GM12878 (cell line): ENCODE measurements around the gene NMD3. TPM values are rescaled to one million over a fixed set of nuclear protein-coding genes. Genes with fewer than 3 reads are reported as not detected.

Experiments
- ATAC-seq: fragments of 200-7000 bp; cut with Tn5 transposase; 3 replicates; pipeline ENCODE4 v1.9.1; 2020; ENCODE audit warnings: mild to moderate bottlenecking, moderate library complexity
- BruUV-seq: library from RNA; stranded (reverse); fragments of 400-500 nt; replicated peaks from 2 replicates; lab custom pipeline; 2021; lab: Mats Ljungman, UMichigan
- CTCF ChIA-PET: fragments of 300-600 bp; sonication (Branson Sonifier 250); formaldehyde crosslinking; extraction: SDS; loops from one replicate; lab custom pipeline; 2021; ENCODE audit warnings: inconsistent platforms; lab: Yijun Ruan, JAX
- POLR2A ChIA-PET: fragments of 350-600 bp; formaldehyde crosslinking; extraction: SDS; loops from one replicate; lab custom pipeline; 2021; ENCODE audit warnings: inconsistent platforms; lab: Charles Lee
- RAD21 ChIA-PET: fragments of 300-600 bp; sonication (Branson Sonifier 250); formaldehyde crosslinking; loops from one replicate; lab custom pipeline; 2023; ENCODE audit warnings: antibody characterized with exemption; ENCODE audit not compliant: unreplicated experiment; lab: Charles Lee
- SMC1A ChIA-PET: fragments of 300-600 bp; sonication (Branson Sonifier 250); formaldehyde crosslinking; loops from one replicate; lab custom pipeline; 2023; ENCODE audit not compliant: unreplicated experiment, uncharacterized antibody; lab: Charles Lee
- DNase-seq: peaks from one replicate; pipeline ENCODE4 v3.0.0-alpha.2; 2011; ENCODE audit warnings: low read depth, low spot score
- FAIRE-seq: peaks from 3 replicates; lab custom pipeline; 2011; peaks lifted over from hg19 to GRCh38; lab: Jason Lieb, UNC
- H2AFZ ChIP-seq: 2 replicates; pipeline ENCODE4 v1.6.0; 2011; ENCODE audit warnings: low read depth, low read length, control low read depth; ENCODE audit not compliant: control insufficient read depth
- H3K27ac ChIP-seq: 2 replicates; pipeline ENCODE4 v1.5.1; 2011; ENCODE audit warnings: control low read depth; ENCODE audit not compliant: control insufficient read depth, insufficient read depth
- H3K27me3 ChIP-seq, 2 experiments: replicated peaks in 1 of 2; 2 replicates each; pipeline versions ENCODE4 v1.6.0 to v1.6.1; 2011; ENCODE audit warnings: low read length in 1 of 2; ENCODE audit not compliant: control insufficient read depth in 2 of 2, insufficient read depth in 2 of 2
- H3K36me3 ChIP-seq, 2 experiments: 2 replicates each; pipeline ENCODE4 v1.5.1; 2011; ENCODE audit warnings: low read length in 1 of 2; ENCODE audit not compliant: control insufficient read depth in 2 of 2, insufficient read depth in 2 of 2
- H3K4me1 ChIP-seq: 2 replicates; pipeline ENCODE4 v1.6.1; 2011; ENCODE audit warnings: mild to moderate bottlenecking, low read length, moderate library complexity, mixed read lengths; ENCODE audit not compliant: control insufficient read depth, insufficient read depth
- H3K4me2 ChIP-seq: 2 replicates; pipeline ENCODE4 v1.6.0; 2011; ENCODE audit warnings: control low read depth; ENCODE audit not compliant: control insufficient read depth, insufficient read depth
- H3K4me3 ChIP-seq: fragments of 200-600 bp; sonication (generic); 2 replicates; pipeline ENCODE4 v1.5.1; 2016
- H3K79me2 ChIP-seq: 2 replicates; pipeline ENCODE4 v1.6.0; 2011; ENCODE audit warnings: low read length; ENCODE audit not compliant: control insufficient read depth, insufficient read depth
- H3K9ac ChIP-seq: 2 replicates; pipeline ENCODE4 v1.8.0; 2011; ENCODE audit warnings: low read length, control low read depth, mixed read lengths; ENCODE audit not compliant: control insufficient read depth, insufficient read depth
- H3K9me3 ChIP-seq: replicated peaks from 3 replicates; pipeline ENCODE4 v1.5.1; 2011; ENCODE audit warnings: mild to moderate bottlenecking, low read length; ENCODE audit not compliant: control insufficient read depth, insufficient read depth
- H4K20me1 ChIP-seq: 2 replicates; pipeline ENCODE4 v1.6.0; 2011; ENCODE audit not compliant: control insufficient read depth, insufficient read depth
- ATF7 ChIP-seq: fragments of 450-650 bp; IDR thresholded peaks from 2 replicates; pipeline ENCODE4 v1.6.1; 2016; ENCODE audit warnings: low read depth, mild to moderate bottlenecking
- BCLAF1 ChIP-seq: fragments of 450-650 bp; IDR thresholded peaks from 2 replicates; pipeline ENCODE4 v1.6.1; 2017; ENCODE audit warnings: antibody characterized with exemption, mild to moderate bottlenecking, moderate library complexity
- CBX3 ChIP-seq: fragments of 200-600 bp; sonication (generic); IDR thresholded peaks from 2 replicates; pipeline ENCODE4 v1.6.1; 2016; ENCODE audit warnings: low read depth, borderline replicate concordance
- DPF2 ChIP-seq: fragments of 450-650 bp; IDR thresholded peaks from 2 replicates; pipeline ENCODE4 v1.6.1; 2017; ENCODE audit warnings: mild to moderate bottlenecking
- FOXK2 ChIP-seq: fragments of 450-650 bp; IDR thresholded peaks from 2 replicates; pipeline ENCODE4 v1.6.1; 2017; ENCODE audit warnings: mild to moderate bottlenecking, moderate library complexity
- HCFC1 ChIP-seq: fragments of 150-350 bp; IDR thresholded peaks from 2 replicates; pipeline ENCODE4 v1.6.1; 2014; ENCODE audit warnings: low read length
- KAT2A ChIP-seq: conservative IDR thresholded peaks from 2 replicates; pipeline ENCODE4 v1.6.1; 2011; ENCODE audit warnings: low read depth, low read length; ENCODE audit not compliant: control insufficient read depth
- MEF2B ChIP-seq: fragments of 450-650 bp; IDR thresholded peaks from 2 replicates; pipeline ENCODE4 v1.6.1; 2018; ENCODE audit warnings: mild to moderate bottlenecking, moderate library complexity; ENCODE audit not compliant: partially characterized antibody, poor library complexity, severe bottlenecking
- POU2F2 ChIP-seq: IDR thresholded peaks from 3 replicates; pipeline ENCODE4 v1.6.1; 2011; ENCODE audit warnings: low read depth, mild to moderate bottlenecking, low read length, borderline replicate concordance
- SIN3A ChIP-seq: IDR thresholded peaks from 2 replicates; pipeline ENCODE4 v1.6.1; 2012; ENCODE audit warnings: low read depth, low read length, improper control_type of control experiment
- SMAD5 ChIP-seq: IDR thresholded peaks from 2 replicates; pipeline ENCODE4 v1.6.1; 2016; ENCODE audit warnings: antibody characterized with exemption, low read depth
- STAT1 ChIP-seq: fragments of 450-650 bp; conservative IDR thresholded peaks from 2 replicates; pipeline ENCODE4 v1.6.1; 2014; ENCODE audit warnings: antibody characterized with exemption, mild to moderate bottlenecking
- SUPT20H ChIP-seq: IDR thresholded peaks from 2 replicates; pipeline ENCODE4 v1.6.1; 2011; ENCODE audit warnings: low read depth, mild to moderate bottlenecking, low read length, moderate library complexity, borderline replicate concordance; ENCODE audit not compliant: control insufficient read depth
- ZBTB40 ChIP-seq: fragments of 450-650 bp; IDR thresholded peaks from 2 replicates; pipeline ENCODE4 v1.6.1; 2016; ENCODE audit warnings: mild to moderate bottlenecking, moderate library complexity, borderline replicate concordance
- ZSCAN29 ChIP-seq: fragments of 450-650 bp; IDR thresholded peaks from 2 replicates; pipeline ENCODE4 v1.6.1; 2017; ENCODE audit warnings: mild to moderate bottlenecking, moderate library complexity
- WGBS: methylation state at CpG from one replicate; pipeline ENCODE4 v1.1.6; 2016; ENCODE audit warnings: low lambda C conversion rate; ENCODE audit not compliant: insufficient replicate concordance, insufficient coverage; ENCODE audit errors: missing lambda C conversion rate; 5-methylcytosine and 5-hydroxymethylcytosine counted together
- in situ Hi-C: fragments of 300-500 bp; cut with MboI; formaldehyde crosslinking; loops from 9 replicates; pipeline ENCODE4 v1.14.3; 2018; ENCODE audit warnings: mixed read lengths
- intact Hi-C: fragments of 100-400 bp; cut with micrococcal nuclease; formaldehyde crosslinking; loops from one replicate; pipeline ENCODE4 v1.14.2; 2022; ENCODE audit not compliant: unreplicated experiment
- polyA plus RNA-seq, 11 experiments: library from polyadenylated mRNA; depleted of rRNA in 4 of 11; unstranded in 6 of 11; stranded (reverse) in 5 of 11; fragments of >200 nt; fragmentation: Nextera tagmentation in 4 of 11; fragmentation: Illumina TruSeq in 1 of 11; extraction: Ambion mirVana in 4 of 11; extraction: Trizol in 1 of 11; gene quantifications; 1 replicate in 1 of 11; 2 replicates in 10 of 11; pipeline versions ENCODE4 v1.2.1 to v1.2.3, GENCODE V29; 2011 to 2016; ENCODE audit warnings: inconsistent platforms in 2 of 11, missing spikeins in 2 of 11, low read depth in 1 of 11
- total RNA-seq, 4 experiments: library from RNA; depleted of rRNA in 3 of 4; stranded (reverse); fragments of >200 nt in 3 of 4; fragmentation: Illumina TruSeq in 1 of 4; extraction: Trizol in 1 of 4; gene quantifications; 2 replicates each; pipeline versions ENCODE4 v1.2.1 to v1.2.3, GENCODE V29; 2013 to 2021

The NMD3 gene
- total and polyA plus RNA-seq, 10 of the 15 experiments (the other 5 are each of a cell fraction or from before 2014, with no cell fraction given) = 34.2 to 66.8 (median 55.7) TPM

- no peaks in the 10 kb centered on the region for H3K4me1 ChIP-seq
- RAD21 ChIA-PET = interaction anchor here (1.1 kb wide), 1 partner anchor 17 kb away, joined by 3 read pairs; no protein-coding TSS in a partner anchor
- H3K9me3 ChIP-seq = no peaks in the 10 kb centered on the region
- H3K36me3 ChIP-seq = peaks cover 2 to 13% of the 10 kb centered on the region in 2 experiments; a peak in 3 of 4 replicates
- in situ Hi-C loops = no loop called here
- SMC1A ChIA-PET = interaction anchor here (0.6 to 1.4 kb wide), 4 partner anchors 9 to 21 kb away, joined by 3 to 6 read pairs (median 3); no protein-coding TSS in a partner anchor
- no peak for TF ChIP-seq DPF2
- TF ChIP-seq KAT2A = no peak
- no peak for TF ChIP-seq HCFC1
- no peak for TF ChIP-seq POU2F2
- TF ChIP-seq STAT1 = no peak
- no peak for TF ChIP-seq ZBTB40
- TF ChIP-seq SUPT20H = no peak
- no peak for TF ChIP-seq BCLAF1
- TF ChIP-seq SMAD5 = no peak
- no peak for TF ChIP-seq CBX3
- no peak for TF ChIP-seq ATF7
- TF ChIP-seq SIN3A = no peak
- TF ChIP-seq MEF2B = no peak
- no peak for TF ChIP-seq ZSCAN29
- no peak for TF ChIP-seq FOXK2
- no peak overlapping the region for H2AFZ ChIP-seq
- H4K20me1 ChIP-seq = no peaks in the 10 kb centered on the region
- CTCF ChIA-PET = interaction anchor here (1.0 kb wide), 2 partner anchors 9 to 283 kb away, joined by 3 to 4 read pairs; no protein-coding TSS in a partner anchor
- H3K27me3 ChIP-seq = no peaks in the 10 kb centered on the region
- no peaks in the 10 kb centered on the region for H3K79me2 ChIP-seq
- H3K9ac ChIP-seq = no peak overlapping the region
- FAIRE-seq (no peak), DNase-seq (no peak), ATAC-seq (no peak)
- 100% methylated on average over 2 of the region's 2 CpGs for WGBS
- POLR2A ChIA-PET = interaction anchor here (1.7 kb wide), 1 partner anchor 19 kb away, joined by 8 read pairs; the partner anchor contains the start of gene NMD3
- H3K4me3 ChIP-seq = no peak overlapping the region
- H3K27ac ChIP-seq = no peak overlapping the region
- no peak overlapping the region for H3K4me2 ChIP-seq
- intact Hi-C loops = no loop called here
- BruUV-seq = no TSS peak
These were observed 18.6 kb downstream of the NMD3 start for GRCh38 chr3:161239700-161240099.
